Gastrocnemius medialis (tissue), 4 donors: ENCODE measurements around the gene PCCB. TPM values are rescaled to one million over a fixed set of nuclear protein-coding genes. Genes with fewer than 3 reads are reported as not detected.
A peak's percentile ranks its signal among the peaks of the same experiment; 100 is the strongest.
"Not testable (repeated sequence)": the region's sequence is repeated elsewhere in the genome, so short reads cannot be mapped to it uniquely, and the experiment has no call there.

Experiments used
- ATAC-seq, 2 donors: fragments of 150-250 bp; one replicate each; pipeline ENCODE4 v1.9.1; 2016
- DNase-seq, 2 donors: peaks; one replicate each; pipeline ENCODE4 v3.0.0-alpha.2; 2019
- H3K27ac ChIP-seq, 4 donors: fragments of 200-600 bp; sonication (generic); 1 replicate in 1 of 4; 2 replicates in 3 of 4; pipeline ENCODE4 v1.5.1; 2016 to 2018; ENCODE audit warnings: mild to moderate bottlenecking in 2 of 4, moderate library complexity in 1 of 4
- H3K27me3 ChIP-seq, 3 donors: fragments of 200-600 bp; sonication (generic) in 2 of 3; 1 replicate in 1 of 3; 2 replicates in 2 of 3; pipeline versions ENCODE4 v1.5.1 to v1.6.0; 2016 to 2019; ENCODE audit warnings: mild to moderate bottlenecking in 1 of 3, moderate library complexity in 1 of 3
- H3K36me3 ChIP-seq, 2 donors: fragments of 200-600 bp; sonication (generic) in 1 of 2; one replicate each; pipeline ENCODE4 v1.5.1; 2017 to 2018
- H3K4me1 ChIP-seq, 2 donors: fragments of 200-600 bp; sonication (generic) in 1 of 2; one replicate each; pipeline ENCODE4 v1.5.1; 2016 to 2017; ENCODE audit warnings: mild to moderate bottlenecking in 2 of 2
- H3K4me3 ChIP-seq, 4 donors: fragments of 200-600 bp; sonication (generic) in 3 of 4; 1 replicate in 1 of 4; 2 replicates in 3 of 4; pipeline ENCODE4 v1.5.1; 2016 to 2019; ENCODE audit warnings: mild to moderate bottlenecking in 2 of 4
- H3K9me3 ChIP-seq, 3 donors: fragments of 200-600 bp; sonication (generic) in 2 of 3; 1 replicate in 1 of 3; 2 replicates in 2 of 3; pipeline ENCODE4 v1.5.1; 2016 to 2019
- POLR2A ChIP-seq, 2 donors: fragments of 450-650 bp; IDR thresholded peaks; one replicate each; pipeline ENCODE4 v1.6.1; 2017; ENCODE audit warnings: antibody characterized with exemption in 2 of 2, mild to moderate bottlenecking in 2 of 2, moderate library complexity in 2 of 2
- in situ Hi-C, 4 donors: fragments of 200-750 bp; cut with MboI; loops; one replicate each; pipeline versions ENCODE4 v1.15.0 to v1.8.0; 2017; ENCODE audit warnings: low sequenced_read_pairs in 4 of 4
- intact Hi-C: fragments of 100-400 bp; cut with DNase I; formaldehyde crosslinking; loops from one replicate; pipeline ENCODE4 v1.15.1; 2023; ENCODE audit warnings: low total_unique reads
- total RNA-seq, 4 donors: library from RNA; depleted of rRNA; stranded (reverse); fragments of >200 nt; gene quantifications; one replicate each; pipeline versions ENCODE4 v1.1.0 to v1.2.3, GENCODE V29; 2016
- TF ChIP-seq, protein P1 (sequence below), 5 experiments: fragments of 450-650 bp in 3 of 5; fragments of 200-600 bp in 2 of 5; sonication (generic) in 2 of 5; IDR thresholded peaks in 4 of 5; conservative IDR thresholded peaks in 1 of 5; 1 replicate in 4 of 5; 2 replicates in 1 of 5; pipeline ENCODE4 v1.5.1; 2016 to 2019; ENCODE audit warnings: antibody characterized with exemption in 5 of 5, mild to moderate bottlenecking in 3 of 5, moderate library complexity in 3 of 5

Gene PCCB
- total RNA-seq, 4 donors from 2014 or later, result 29.8 to 41.4 (median 37.9) TPM

DNA sequence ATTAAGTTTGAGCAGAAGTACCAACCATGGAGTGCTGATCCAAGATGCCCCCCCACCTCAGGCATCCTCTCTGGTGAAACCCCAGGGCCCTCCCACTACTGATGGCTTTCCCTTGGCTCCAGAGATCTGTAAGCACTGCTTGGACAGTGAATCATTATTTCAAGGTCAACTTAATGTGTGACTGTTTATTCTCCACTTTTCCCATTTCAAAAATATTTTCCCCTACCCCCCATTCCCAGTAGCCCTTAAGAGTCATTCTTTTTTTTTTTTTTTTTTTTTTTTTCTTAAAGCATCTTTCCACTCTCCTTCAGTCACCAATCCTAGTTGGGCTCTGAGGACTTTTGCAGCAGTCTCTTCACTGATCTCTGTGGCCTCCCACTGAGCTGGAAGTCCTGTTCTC is 82.6 kb downstream of the PCCB start:
- no peak overlapping the region for H3K27ac ChIP-seq
- ATAC-seq (no peak), DNase-seq (no peak)
- H3K4me3 ChIP-seq, result no peak overlapping the region
- in situ Hi-C loops (no loop called here), intact Hi-C loops (no loop called here)
- H3K4me1 ChIP-seq, result no peaks in the 10 kb centered on the region
- H3K9me3 ChIP-seq, result no peaks in the 10 kb centered on the region
- TF ChIP-seq POLR2A (IDR thresholded peaks at IDR 0.05), result no peak
- TF ChIP-seq, protein P1, sequence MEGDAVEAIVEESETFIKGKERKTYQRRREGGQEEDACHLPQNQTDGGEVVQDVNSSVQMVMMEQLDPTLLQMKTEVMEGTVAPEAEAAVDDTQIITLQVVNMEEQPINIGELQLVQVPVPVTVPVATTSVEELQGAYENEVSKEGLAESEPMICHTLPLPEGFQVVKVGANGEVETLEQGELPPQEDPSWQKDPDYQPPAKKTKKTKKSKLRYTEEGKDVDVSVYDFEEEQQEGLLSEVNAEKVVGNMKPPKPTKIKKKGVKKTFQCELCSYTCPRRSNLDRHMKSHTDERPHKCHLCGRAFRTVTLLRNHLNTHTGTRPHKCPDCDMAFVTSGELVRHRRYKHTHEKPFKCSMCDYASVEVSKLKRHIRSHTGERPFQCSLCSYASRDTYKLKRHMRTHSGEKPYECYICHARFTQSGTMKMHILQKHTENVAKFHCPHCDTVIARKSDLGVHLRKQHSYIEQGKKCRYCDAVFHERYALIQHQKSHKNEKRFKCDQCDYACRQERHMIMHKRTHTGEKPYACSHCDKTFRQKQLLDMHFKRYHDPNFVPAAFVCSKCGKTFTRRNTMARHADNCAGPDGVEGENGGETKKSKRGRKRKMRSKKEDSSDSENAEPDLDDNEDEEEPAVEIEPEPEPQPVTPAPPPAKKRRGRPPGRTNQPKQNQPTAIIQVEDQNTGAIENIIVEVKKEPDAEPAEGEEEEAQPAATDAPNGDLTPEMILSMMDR (IDR thresholded peaks at IDR 0.05 in 4 of 5, conservative IDR thresholded peaks at IDR 0.05 in 1 of 5), result no peak
- H3K27me3 ChIP-seq, result no peaks in the 10 kb centered on the region
- H3K36me3 ChIP-seq, result peaks cover 0 to 25% of the 10 kb centered on the region in 2 donors

DNA sequence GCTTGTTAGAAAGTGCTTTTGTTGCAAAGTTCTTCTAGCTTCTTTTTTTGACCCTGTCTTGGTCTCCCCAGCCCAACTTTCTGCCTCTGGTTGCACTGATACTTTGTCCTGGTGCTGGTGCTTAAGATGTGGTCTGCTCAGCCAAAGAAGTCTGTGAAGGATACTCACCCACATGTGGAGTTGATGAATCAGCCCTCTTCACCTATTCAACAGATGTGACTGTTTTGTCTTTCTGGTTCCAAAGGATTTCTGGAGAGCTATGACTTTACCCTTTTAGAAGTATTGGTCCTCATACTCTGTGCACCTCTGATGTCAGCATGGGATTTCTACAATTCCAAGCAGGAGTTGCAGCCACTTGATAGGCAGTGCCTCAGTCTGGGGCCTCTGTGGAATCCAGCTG is 84.1 kb downstream of the PCCB start:
- H3K4me1 ChIP-seq, result no peaks in the 10 kb centered on the region
- no peaks in the 10 kb centered on the region for H3K9me3 ChIP-seq
- no peak for DNase-seq
- peaks cover 0 to 28% of the 10 kb centered on the region in 2 donors for H3K36me3 ChIP-seq
- H3K4me3 ChIP-seq, result no peak overlapping the region
- in situ Hi-C loops, result no loop called here
- intact Hi-C loops, result no loop called here
- no peak for ATAC-seq
- no peaks in the 10 kb centered on the region for H3K27me3 ChIP-seq
- TF ChIP-seq, protein P1 (IDR thresholded peaks at IDR 0.05 in 4 of 5, conservative IDR thresholded peaks at IDR 0.05 in 1 of 5), result no peak
- TF ChIP-seq POLR2A (IDR thresholded peaks at IDR 0.05), result no peak
- H3K27ac ChIP-seq, result no peak overlapping the region

DNA sequence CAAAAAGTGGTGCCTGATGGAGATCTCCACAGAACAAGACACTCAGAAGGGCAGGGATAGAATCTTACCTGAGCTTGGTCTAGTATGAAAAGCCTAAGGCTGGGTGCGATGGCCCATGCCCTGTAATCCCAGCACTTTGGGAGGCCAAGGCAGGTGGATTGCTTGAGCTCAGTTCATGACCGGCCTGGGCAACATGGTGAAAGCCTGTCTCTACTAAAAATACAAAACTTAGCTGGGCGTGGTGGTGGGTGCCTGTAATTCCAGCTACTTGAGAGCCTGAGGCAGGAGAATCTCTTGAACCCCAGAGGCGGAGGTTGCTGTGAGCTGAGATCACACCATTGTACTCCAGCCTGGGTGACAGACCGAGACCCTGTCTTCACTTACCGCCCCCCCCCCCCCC is 84.6 kb downstream of the PCCB start:
- H3K27me3 ChIP-seq, ATAC-seq, H3K4me1 ChIP-seq, H3K9me3 ChIP-seq, in situ Hi-C loops, H3K27ac ChIP-seq, intact Hi-C loops, H3K4me3 ChIP-seq, DNase-seq: not testable (repeated sequence)
- peaks cover 0 to 33% of the 10 kb centered on the region in 2 donors for H3K36me3 ChIP-seq

DNA sequence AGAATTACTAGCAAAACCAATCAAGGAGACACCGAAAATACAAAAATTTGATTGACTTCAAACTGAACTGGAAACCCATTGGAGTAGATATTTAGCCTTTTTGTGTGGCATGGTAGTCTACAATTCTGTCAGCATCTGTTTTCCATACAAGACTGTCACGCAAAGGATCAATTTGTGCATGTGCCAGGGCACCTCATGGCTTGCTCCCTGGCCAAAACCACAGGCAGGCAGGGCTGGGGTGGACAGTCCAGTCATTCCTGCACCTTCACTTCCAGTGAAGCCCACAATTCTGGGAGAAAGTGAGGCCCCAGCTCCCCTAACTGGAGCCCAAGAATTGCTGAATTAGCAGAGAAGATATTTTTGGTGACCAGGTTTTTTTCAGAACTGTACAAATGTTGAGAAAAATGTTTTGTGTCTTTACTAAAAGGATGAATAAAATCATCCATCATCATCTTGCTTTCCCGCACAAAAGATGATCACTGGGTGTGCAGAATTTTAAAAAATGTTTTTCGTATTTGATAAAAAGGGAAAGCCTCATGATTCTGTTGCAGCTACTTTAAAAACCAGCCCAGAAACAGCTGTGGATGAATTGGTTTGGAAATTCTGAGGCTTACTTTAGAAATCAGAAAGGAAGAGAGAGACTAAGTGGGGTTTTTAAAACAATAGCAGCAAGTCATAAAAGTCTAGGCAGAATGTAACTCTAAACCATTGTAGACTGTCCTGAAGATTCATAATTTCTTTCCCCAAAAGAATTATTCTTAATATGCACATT is 86.4 kb downstream of the PCCB start:
- no peaks in the 10 kb centered on the region for H3K27me3 ChIP-seq
- ATAC-seq (no peak), DNase-seq (no peak)
- TF ChIP-seq, protein P1 (IDR thresholded peaks at IDR 0.05 in 4 of 5, conservative IDR thresholded peaks at IDR 0.05 in 1 of 5), result no peak
- TF ChIP-seq POLR2A (IDR thresholded peaks at IDR 0.05), result no peak
- no peak overlapping the region for H3K4me3 ChIP-seq
- no peak overlapping the region for H3K27ac ChIP-seq
- in situ Hi-C loops (no loop called here), intact Hi-C loops (no loop called here)
- H3K36me3 ChIP-seq, result peaks cover 0 to 48% of the 10 kb centered on the region in 2 donors
- no peaks in the 10 kb centered on the region for H3K4me1 ChIP-seq
- H3K9me3 ChIP-seq, result no peaks in the 10 kb centered on the region

DNA sequence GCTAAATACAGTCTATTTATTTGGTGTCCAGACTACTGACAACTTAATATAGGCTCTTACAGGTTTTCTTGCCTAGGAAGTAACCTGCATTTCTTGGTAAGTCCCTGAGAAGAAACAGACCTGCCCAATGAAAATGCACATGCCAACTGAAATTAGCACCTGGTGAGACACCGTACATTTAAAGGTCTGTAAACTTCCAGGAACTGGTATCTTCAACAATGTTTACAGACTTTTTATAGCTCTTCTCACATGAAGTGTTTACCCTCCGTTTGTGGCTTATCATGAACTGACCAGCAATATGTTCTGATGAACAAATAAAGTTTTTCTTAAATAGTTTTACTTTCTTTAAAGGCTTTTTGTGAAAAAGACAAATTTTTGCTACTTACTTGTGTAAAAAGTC is 93.3 kb downstream of the PCCB start:
- H3K9me3 ChIP-seq, result no peaks in the 10 kb centered on the region
- intact Hi-C loops, result no loop called here
- H3K36me3 ChIP-seq, result peaks cover 0 to 28% of the 10 kb centered on the region in 2 donors
- DNase-seq, result no peak
- in situ Hi-C loops, result no loop called here
- H3K4me1 ChIP-seq, result peaks cover 0 to 12% of the 10 kb centered on the region in 2 donors
- TF ChIP-seq, protein P1 (IDR thresholded peaks at IDR 0.05 in 4 of 5, conservative IDR thresholded peaks at IDR 0.05 in 1 of 5), result no peak
- no peak for TF ChIP-seq POLR2A (IDR thresholded peaks at IDR 0.05)
- ATAC-seq, result no peak
- H3K27ac ChIP-seq, result peak overlapping the region in 1 of 4 donors; percentile 32
- H3K27me3 ChIP-seq, result no peaks in the 10 kb centered on the region
- no peak overlapping the region for H3K4me3 ChIP-seq
